CD14-positive monocyte (primary cell): ENCODE data around the gene TSC22D1. TPM values are rescaled to one million over a fixed set of nuclear protein-coding genes. Genes with fewer than 3 reads are reported as not detected.

Experiments
- DNase-seq, 3 donors: peaks; one replicate each; pipeline ENCODE4 v3.0.0-alpha.2; 2011 to 2022
- H2AFZ ChIP-seq: 2 replicates; pipeline ENCODE4 v1.6.0; 2012; ENCODE audit warnings: mild to moderate bottlenecking, low read depth, low read length, inconsistent platforms; ENCODE audit not compliant: insufficient read depth, poor library complexity, severe bottlenecking
- H3K27ac ChIP-seq, 2 donors: 1 replicate in 1 of 2; 2 replicates in 1 of 2; pipeline ENCODE4 v1.5.1; 2012 to 2013; ENCODE audit warnings: low read length in 2 of 2, control low read depth in 1 of 2, inconsistent platforms in 1 of 2, low read depth in 1 of 2, mild to moderate bottlenecking in 1 of 2
- H3K27me3 ChIP-seq, 2 donors: one replicate each; pipeline versions ENCODE4 v1.6.0 to v1.6.1; 2011 to 2013; ENCODE audit warnings: low read length in 2 of 2; ENCODE audit not compliant: control insufficient read depth in 2 of 2, insufficient read depth in 2 of 2
- H3K36me3 ChIP-seq, 2 donors: replicated peaks in 1 of 2; 1 replicate in 1 of 2; 2 replicates in 1 of 2; pipeline versions ENCODE4 v1.5.1 to v1.6.1; 2012 to 2013; ENCODE audit warnings: low read length in 2 of 2, control low read depth in 1 of 2, inconsistent platforms in 1 of 2, mild to moderate bottlenecking in 1 of 2; ENCODE audit not compliant: insufficient read depth in 2 of 2, control insufficient read depth in 1 of 2
- H3K4me1 ChIP-seq, 2 donors: 1 replicate in 1 of 2; 2 replicates in 1 of 2; pipeline versions ENCODE4 v1.5.1 to v1.6.1; 2012 to 2013; ENCODE audit warnings: low read length in 2 of 2, control low read depth in 1 of 2, inconsistent platforms in 1 of 2, mild to moderate bottlenecking in 1 of 2, moderate library complexity in 1 of 2; ENCODE audit not compliant: insufficient read depth in 2 of 2, control insufficient read depth in 1 of 2
- H3K4me2 ChIP-seq: replicated peaks from 2 replicates; pipeline ENCODE3; 2012; ENCODE audit warnings: low read length, moderate library complexity, mild to moderate bottlenecking; ENCODE audit not compliant: poor library complexity, severe bottlenecking; ENCODE audit errors: extremely low read depth
- H3K4me3 ChIP-seq, 3 experiments: fragments of 200-600 bp in 1 of 3; sonication (generic) in 1 of 3; replicated peaks in 1 of 3; 1 replicate in 2 of 3; 2 replicates in 1 of 3; pipeline ENCODE4 v1.5.1; 2011 to 2013; ENCODE audit warnings: low read length in 3 of 3, mild to moderate bottlenecking in 3 of 3, control low read depth in 2 of 3, low read depth in 2 of 3, inconsistent platforms in 1 of 3, moderate library complexity in 1 of 3
- H3K79me2 ChIP-seq: 2 replicates; pipeline ENCODE4 v1.6.0; 2012; ENCODE audit warnings: mild to moderate bottlenecking, control low read depth, inconsistent platforms, low read length, moderate library complexity; ENCODE audit not compliant: insufficient read depth
- H3K9ac ChIP-seq: 2 replicates; pipeline ENCODE4 v1.6.0; 2017; ENCODE audit warnings: low read length, mild to moderate bottlenecking; ENCODE audit not compliant: insufficient read depth, poor library complexity, severe bottlenecking
- H3K9me3 ChIP-seq, 2 donors: replicated peaks in 1 of 2; 1 replicate in 1 of 2; 2 replicates in 1 of 2; pipeline versions ENCODE4 v1.5.1 to v1.6.1; 2012 to 2013; ENCODE audit warnings: low read length in 2 of 2, control low read depth in 1 of 2; ENCODE audit not compliant: control insufficient read depth in 1 of 2, insufficient read depth in 1 of 2
- H4K20me1 ChIP-seq: 2 replicates; pipeline ENCODE4 v1.6.0; 2012; ENCODE audit warnings: mild to moderate bottlenecking, low read length, control low read depth, moderate library complexity; ENCODE audit not compliant: insufficient read depth
- H3K27ac Mint-ChIP-seq, 7 donors: one replicate each; pipeline ENCODE4 v1.8.0; 2020; ENCODE audit warnings: mild to moderate bottlenecking in 7 of 7, mixed read lengths in 7 of 7, moderate library complexity in 6 of 7, inconsistent platforms in 2 of 7
- H3K27me3 Mint-ChIP-seq, 3 donors: one replicate each; pipeline ENCODE4 v1.8.0; 2021 to 2022; ENCODE audit warnings: low read depth in 3 of 3, mild to moderate bottlenecking in 3 of 3, mixed read lengths in 3 of 3, moderate library complexity in 3 of 3, inconsistent platforms in 1 of 3
- H3K36me3 Mint-ChIP-seq, 2 donors: one replicate each; pipeline ENCODE4 v1.8.0; 2020; ENCODE audit warnings: mixed read lengths in 2 of 2, inconsistent platforms in 1 of 2, mild to moderate bottlenecking in 1 of 2
- H3K4me1 Mint-ChIP-seq: one replicate; pipeline ENCODE4 v1.8.0; 2020; ENCODE audit warnings: mild to moderate bottlenecking, mixed read lengths
- H3K4me3 Mint-ChIP-seq, 2 donors: one replicate each; pipeline ENCODE4 v1.8.0; 2020; ENCODE audit warnings: mild to moderate bottlenecking in 2 of 2, mixed read lengths in 2 of 2, moderate library complexity in 1 of 2
- H3K9me3 Mint-ChIP-seq, 7 donors: one replicate each; pipeline ENCODE4 v1.8.0; 2020 to 2022; ENCODE audit warnings: mixed read lengths in 7 of 7, mild to moderate bottlenecking in 6 of 7, moderate library complexity in 6 of 7, inconsistent platforms in 2 of 7
- CTCF ChIP-seq: fragments of 200-600 bp; IDR thresholded peaks from one replicate; pipeline ENCODE4 v1.8.0; 2022; ENCODE audit warnings: antibody characterized with exemption, mild to moderate bottlenecking
- WGBS: methylation state at CpG from one replicate; pipeline ENCODE4 v1.1.5; 2013; ENCODE audit warnings: missing lambda C conversion rate; ENCODE audit not compliant: insufficient coverage; 5-methylcytosine and 5-hydroxymethylcytosine counted together
- intact Hi-C, 2 donors: fragments of 100-400 bp; cut with micrococcal nuclease; formaldehyde crosslinking; loops; one replicate each; pipeline versions ENCODE4 v1.15.0 to v1.15.1; 2023
- polyA plus RNA-seq, 3 donors: library from polyadenylated mRNA; depleted of rRNA in 1 of 3; unstranded in 2 of 3; stranded (reverse) in 1 of 3; fragments of 300-500 nt in 2 of 3; fragments of >200 nt in 1 of 3; fragmentation: Illumina TruSeq in 2 of 3; gene quantifications; 1 replicate in 2 of 3; 2 replicates in 1 of 3; pipeline ENCODE4 v1.2.3, GENCODE V29; 2012 to 2021

The TSC22D1 gene
- polyA plus RNA-seq, 3 donors = 1.9 to 10.4 (median 3.1) TPM

DNA sequence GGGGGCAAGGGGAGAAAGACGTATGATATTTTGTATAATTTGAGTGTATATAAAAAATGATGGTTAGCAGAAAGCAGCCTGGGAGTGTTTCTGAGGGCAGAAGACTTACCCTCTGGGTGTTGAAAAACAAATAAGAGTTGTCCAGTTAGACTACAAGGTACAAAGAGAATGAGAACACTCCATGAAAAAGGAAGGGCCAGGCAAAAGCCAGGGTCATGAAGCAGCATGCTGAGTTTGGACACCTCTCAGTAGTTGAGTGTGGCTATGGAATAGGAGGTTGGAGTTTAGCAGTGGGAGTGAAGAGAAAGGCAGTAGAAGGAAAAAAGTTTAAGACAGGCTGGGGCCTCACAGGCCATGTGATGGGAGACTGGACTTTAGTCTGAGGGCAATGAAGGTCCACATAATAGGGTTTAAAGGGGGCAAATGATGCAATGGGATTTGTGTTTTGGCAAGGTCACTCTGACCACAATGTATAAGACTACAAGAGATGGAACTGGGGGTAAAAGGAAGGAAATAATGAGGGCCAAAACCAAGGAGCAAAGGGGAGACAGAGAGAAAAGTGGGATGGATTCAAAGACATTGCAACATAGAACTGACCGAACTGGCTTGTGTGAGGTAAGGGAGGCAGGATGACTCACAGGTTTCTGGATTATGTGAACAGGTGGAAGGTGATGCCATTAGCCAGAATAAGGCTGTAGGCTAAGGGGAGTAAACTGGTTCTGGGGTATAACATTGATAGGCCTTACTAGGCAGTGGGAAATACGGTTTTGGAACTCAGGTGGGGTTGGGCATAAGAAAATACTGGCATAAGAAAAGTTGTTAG lies 125.9 kb downstream of the TSC22D1 start:
- H3K27ac ChIP-seq = no peak overlapping the region
- H3K4me1 ChIP-seq = no peaks in the 10 kb centered on the region
- Mint-ChIP-seq H3K9me3 (peaks cover 0 to 2% (median 0%) of the 10 kb centered on the region in 7 donors), H3K4me1 (peaks cover 2% of the 10 kb centered on the region), H3K27ac (no peak overlapping the region), H3K4me3 (no peak overlapping the region), H3K27me3 (peaks cover 0 to 2% (median 0%) of the 10 kb centered on the region in 3 donors), H3K36me3 (no peaks in the 10 kb centered on the region)
- no peak overlapping the region for H3K4me2 ChIP-seq
- no peak for DNase-seq
- 63% methylated on average over 3 of the region's 3 CpGs for WGBS
- no peaks in the 10 kb centered on the region for H3K36me3 ChIP-seq
- H3K9me3 ChIP-seq = no peaks in the 10 kb centered on the region
- H2AFZ ChIP-seq = no peak overlapping the region
- H3K4me3 ChIP-seq = no peak overlapping the region
- H3K9ac ChIP-seq = no peak overlapping the region
- H3K79me2 ChIP-seq = no peaks in the 10 kb centered on the region
- H4K20me1 ChIP-seq = no peaks in the 10 kb centered on the region
- TF ChIP-seq CTCF = no peak
- no peaks in the 10 kb centered on the region for H3K27me3 ChIP-seq
- intact Hi-C loops = no loop called here

DNA sequence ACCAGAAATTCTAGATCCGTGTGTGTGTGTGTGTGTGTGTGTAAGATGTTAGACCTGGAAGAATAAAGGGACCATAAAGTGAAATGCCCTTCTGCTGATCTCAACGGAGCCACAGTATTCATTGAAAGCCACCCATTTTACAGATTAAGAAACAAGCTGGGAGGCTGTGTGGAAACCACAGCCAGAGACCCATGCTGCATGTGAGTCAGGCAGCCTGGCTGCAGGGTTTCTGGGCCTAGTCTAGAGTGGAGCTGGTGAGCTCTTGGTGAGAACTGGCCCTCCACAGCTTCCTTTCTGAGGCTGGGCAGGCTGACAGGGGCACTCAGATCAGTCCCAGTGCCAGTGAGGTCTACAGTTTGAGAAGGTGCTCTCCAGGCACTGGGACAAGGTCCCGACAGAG lies 127.3 kb downstream of the TSC22D1 start:
- Histone ChIP-seq H3K9me3 (no peaks in the 10 kb centered on the region), H3K9ac (no peak overlapping the region), H3K36me3 (no peaks in the 10 kb centered on the region), H3K79me2 (no peaks in the 10 kb centered on the region), H3K27me3 (no peaks in the 10 kb centered on the region), H3K4me2 (no peak overlapping the region), H2AFZ (no peak overlapping the region), H3K4me1 (no peaks in the 10 kb centered on the region), H4K20me1 (no peaks in the 10 kb centered on the region), H3K4me3 (no peak overlapping the region), H3K27ac (no peak overlapping the region)
- no peaks in the 10 kb centered on the region for H3K36me3 Mint-ChIP-seq
- intact Hi-C loops = no loop called here
- no peak for DNase-seq
- no peak for TF ChIP-seq CTCF
- H3K27me3 Mint-ChIP-seq = peaks cover 0 to 2% (median 1%) of the 10 kb centered on the region in 3 donors
- WGBS = 100% methylated on average over 2 of the region's 3 CpGs
- H3K4me1 Mint-ChIP-seq = peaks cover 2% of the 10 kb centered on the region
- peaks cover 0 to 2% (median 0%) of the 10 kb centered on the region in 7 donors for H3K9me3 Mint-ChIP-seq
- H3K4me3 Mint-ChIP-seq = no peak overlapping the region
- peak overlapping the region in 1 of 7 donors; percentile 16 for H3K27ac Mint-ChIP-seq
